GM18511 (cell line): Measurements from ENCODE around the gene TTLL3.
A peak's percentile ranks its signal among the peaks of the same experiment; 100 is the strongest.
"Not testable (repeated sequence)": the region's sequence is repeated elsewhere in the genome, so short reads cannot be mapped to it uniquely, and the experiment has no call there.

Source experiments
- ATAC-seq: cut with Tn5 transposase; IDR thresholded peaks from one replicate; pipeline ENCODE4 v1.9.1; 2021; ENCODE audit warnings: mild to moderate bottlenecking, moderate library complexity; ENCODE audit not compliant: unreplicated experiment

Gene TTLL3

GRCh38 chr3:9809615-9810432 lies at the start of gene TTLL3:
TSS of gene TTLL3 (plus strand) at chr3:9810262. CDS start at chr3:9810662, 400 bp downstream.
- ATAC-seq = peak; percentile 53

- ATAC-seq = no peak
These were observed 49.1 kb upstream of the TTLL3 start for GRCh38 chr3:9760779-9761505.

- ATAC-seq = no peak
These were observed 48.1 kb upstream of the TTLL3 start for GRCh38 chr3:9761919-9762318.

- no peak for ATAC-seq
These were observed 47.2 kb upstream of the TTLL3 start for GRCh38 chr3:9762871-9763270.

- ATAC-seq = no peak
These were observed 44.2 kb upstream of the TTLL3 start for GRCh38 chr3:9765865-9766264.

GRCh38 chr3:9767418-9767817 lies 42.6 kb upstream of the TTLL3 start:
- no peak for ATAC-seq

GRCh38 chr3:9768141-9768775 lies 41.8 kb upstream of the TTLL3 start:
- ATAC-seq = no peak

GRCh38 chr3:9769012-9769411 lies 41.0 kb upstream of the TTLL3 start:
- no peak for ATAC-seq

- peak; percentile 63 for ATAC-seq
These were observed 40.4 kb upstream of the TTLL3 start, which contains the start of gene CAMK1 for GRCh38 chr3:9769426-9770275. TSS of gene CAMK1 (minus strand) at chr3:9769947. CDS start at chr3:9767749, 2,198 bp downstream.

GRCh38 chr3:9770276-9770812 lies 39.7 kb upstream of the TTLL3 start:
- no peak for ATAC-seq

GRCh38 chr3:9771007-9771406 lies 39.1 kb upstream of the TTLL3 start:
- ATAC-seq = not testable (repeated sequence)

GRCh38 chr3:9776896-9777693 lies 33.0 kb upstream of the TTLL3 start:
- no peak for ATAC-seq

GRCh38 chr3:9777694-9778021 lies 32.4 kb upstream of the TTLL3 start:
- ATAC-seq = no peak

- no peak for ATAC-seq
These were observed 31.7 kb upstream of the TTLL3 start for GRCh38 chr3:9778143-9779074.

GRCh38 chr3:9779075-9779593 lies 30.9 kb upstream of the TTLL3 start:
- ATAC-seq = no peak

- ATAC-seq = peak; percentile 71
These were observed 30.2 kb upstream of the TTLL3 start for GRCh38 chr3:9779721-9780457.

- ATAC-seq = no peak
These were observed 29.6 kb upstream of the TTLL3 start for GRCh38 chr3:9780458-9780812.

GRCh38 chr3:9780910-9781309 lies 29.2 kb upstream of the TTLL3 start:
- ATAC-seq = no peak
